Naive thymus-derived CD4-positive, alpha-beta T cell (primary cell): Measurements from ENCODE around the gene RBFOX2. TPM values are rescaled to one million over a fixed set of nuclear protein-coding genes. Genes with fewer than 3 reads are reported as not detected.
"Not testable (repeated sequence)": the region's sequence is repeated elsewhere in the genome, so short reads cannot be mapped to it uniquely, and the experiment has no call there.

Experiments
- ATAC-seq: fragments of 150-1000 bp; cut with Tn5 transposase; 2 replicates; pipeline ENCODE4 v1.10.0; 2021; ENCODE audit warnings: mild to moderate bottlenecking, moderate library complexity
- CTCF ChIA-PET: fragments of 350-600 bp; sonication (Branson Sonifier 250); formaldehyde crosslinking; loops from one replicate; lab custom pipeline; 2021; ENCODE audit warnings: antibody characterized with exemption; lab: Charles Lee
- POLR2A ChIA-PET: fragments of 350-600 bp; sonication (Branson Sonifier 250); formaldehyde crosslinking; loops from one replicate; lab custom pipeline; 2021; ENCODE audit warnings: antibody characterized with exemption, inconsistent platforms; lab: Charles Lee
- DNase-seq, 9 donors: peaks; one replicate each; pipeline versions ENCODE4 v3.0.0 to v3.0.0-alpha.2; 2020 to 2022; ENCODE audit warnings: mixed read lengths in 1 of 9
- H3K27ac ChIP-seq: one replicate; pipeline ENCODE4 v1.7.0; 2013; ENCODE audit warnings: mild to moderate bottlenecking, low read depth, low read length, moderate library complexity
- H3K27me3 ChIP-seq, 2 donors: one replicate each; pipeline ENCODE4 v1.7.0; 2013; ENCODE audit warnings: low read length in 2 of 2, mild to moderate bottlenecking in 2 of 2, moderate library complexity in 2 of 2; ENCODE audit not compliant: control insufficient read depth in 2 of 2, insufficient read depth in 2 of 2
- H3K36me3 ChIP-seq, 3 experiments: 1 replicate in 2 of 3; 2 replicates in 1 of 3; pipeline ENCODE4 v1.7.0; 2013; ENCODE audit warnings: low read length in 3 of 3, mild to moderate bottlenecking in 3 of 3, moderate library complexity in 1 of 3; ENCODE audit not compliant: insufficient read depth in 3 of 3, control insufficient read depth in 2 of 3
- H3K4me1 ChIP-seq, 2 donors: one replicate each; pipeline ENCODE4 v1.7.0; 2013; ENCODE audit warnings: low read length in 2 of 2, mild to moderate bottlenecking in 2 of 2, moderate library complexity in 1 of 2; ENCODE audit not compliant: control insufficient read depth in 2 of 2, insufficient read depth in 2 of 2
- H3K4me3 ChIP-seq: 2 replicates; pipeline ENCODE4 v1.7.0; 2013; ENCODE audit warnings: mild to moderate bottlenecking, low read length
- H3K9me3 ChIP-seq, 3 experiments: 1 replicate in 2 of 3; 2 replicates in 1 of 3; pipeline ENCODE4 v1.7.0; 2013; ENCODE audit warnings: low read length in 3 of 3; ENCODE audit not compliant: control insufficient read depth in 2 of 3
- H3K27ac Mint-ChIP-seq, 9 donors: one replicate each; pipeline ENCODE4 v1.8.0; 2020 to 2022; ENCODE audit warnings: mixed read lengths in 9 of 9, mild to moderate bottlenecking in 8 of 9, moderate library complexity in 5 of 9, inconsistent platforms in 2 of 9
- H3K27me3 Mint-ChIP-seq, 5 donors: one replicate each; pipeline ENCODE4 v1.8.0; 2021 to 2022; ENCODE audit warnings: mixed read lengths in 5 of 5, mild to moderate bottlenecking in 1 of 5
- H3K36me3 Mint-ChIP-seq, 5 donors: one replicate each; pipeline ENCODE4 v1.8.0; 2020 to 2022; ENCODE audit warnings: mixed read lengths in 5 of 5, mild to moderate bottlenecking in 3 of 5, inconsistent platforms in 1 of 5
- H3K4me1 Mint-ChIP-seq, 7 donors: one replicate each; pipeline ENCODE4 v1.8.0; 2020 to 2022; ENCODE audit warnings: mixed read lengths in 7 of 7, mild to moderate bottlenecking in 3 of 7, inconsistent platforms in 1 of 7
- H3K4me3 Mint-ChIP-seq, 10 donors: one replicate each; pipeline ENCODE4 v1.8.0; 2020 to 2022; ENCODE audit warnings: mild to moderate bottlenecking in 10 of 10, mixed read lengths in 10 of 10, moderate library complexity in 6 of 10, inconsistent platforms in 2 of 10
- H3K9me3 Mint-ChIP-seq, 11 donors: one replicate each; pipeline ENCODE4 v1.8.0; 2020 to 2022; ENCODE audit warnings: mixed read lengths in 11 of 11, mild to moderate bottlenecking in 4 of 11, inconsistent platforms in 1 of 11, moderate library complexity in 1 of 11
- intact Hi-C, 2 donors: fragments of 100-400 bp; cut with micrococcal nuclease; formaldehyde crosslinking; loops; one replicate each; pipeline ENCODE4 v1.15.1; 2023
- polyA plus RNA-seq, 2 donors: library from polyadenylated mRNA; unstranded; fragments of 300-500 nt; fragmentation: Illumina TruSeq; gene quantifications; one replicate each; pipeline ENCODE4 v1.2.3, GENCODE V29; 2021
- total RNA-seq, 6 experiments: library from RNA in 5 of 6; stranded (reverse) in 5 of 6; gene quantifications; 1 replicate in 5 of 6; 2 replicates in 1 of 6; pipeline ENCODE4 v1.2.3 and lab custom pipeline; 2021 to 2026

RBFOX2 gene
- total and polyA plus RNA-seq, 7 experiments from 2014 or later: 0.39 to 1.7 (median 1.1) TPM

DNA sequence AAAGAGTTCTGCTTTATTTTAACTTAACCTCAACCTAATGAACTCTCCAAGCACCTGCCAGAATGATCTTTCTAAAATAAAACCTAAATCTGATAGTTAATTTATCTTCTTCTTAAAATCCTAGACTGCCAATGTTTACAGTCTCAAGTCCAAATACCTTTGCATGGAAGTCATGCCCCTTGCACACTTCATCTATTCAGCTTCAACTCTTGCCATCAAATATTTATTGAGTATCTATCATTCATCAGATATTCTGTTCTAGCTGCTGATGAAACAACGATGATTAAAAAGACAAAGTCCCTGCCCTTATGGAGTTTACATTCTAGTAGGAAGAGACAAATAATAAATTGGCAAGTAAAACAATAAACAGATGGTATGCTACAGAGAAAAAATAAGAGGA, 209.2 kb downstream of the RBFOX2 start:
- H3K4me1 Mint-ChIP-seq: peaks cover 0 to 7% (median 0%) of the 10 kb centered on the region in 7 donors
- no peak for DNase-seq
- CTCF ChIA-PET: no interaction called here
- H3K4me3 Mint-ChIP-seq: no peak overlapping the region
- Histone ChIP-seq H3K27ac (no peak overlapping the region), H3K9me3 (no peaks in the 10 kb centered on the region), H3K27me3 (no peaks in the 10 kb centered on the region), H3K4me1 (no peaks in the 10 kb centered on the region), H3K4me3 (no peak overlapping the region), H3K36me3 (no peaks in the 10 kb centered on the region)
- intact Hi-C loops: no loop called here
- no peak overlapping the region for H3K27ac Mint-ChIP-seq
- ATAC-seq: no peak
- H3K27me3 Mint-ChIP-seq: peaks cover 0 to 13% (median 0%) of the 10 kb centered on the region in 5 donors
- no peaks in the 10 kb centered on the region for H3K36me3 Mint-ChIP-seq
- POLR2A ChIA-PET: interaction anchor here (1.2 kb wide), 1 partner anchor 10 kb away, joined by 3 read pairs; no protein-coding TSS in a partner anchor
- peaks cover 0 to 1% (median 0%) of the 10 kb centered on the region in 11 donors for H3K9me3 Mint-ChIP-seq

- Histone ChIP-seq H3K9me3 (no peaks in the 10 kb centered on the region), H3K27me3 (no peaks in the 10 kb centered on the region), H3K27ac (no peak overlapping the region), H3K36me3 (no peaks in the 10 kb centered on the region), H3K4me3 (no peak overlapping the region), H3K4me1 (no peaks in the 10 kb centered on the region)
- no peak for ATAC-seq
- Mint-ChIP-seq H3K4me3 (no peak overlapping the region), H3K36me3 (no peaks in the 10 kb centered on the region), H3K4me1 (peaks cover 0 to 7% (median 0%) of the 10 kb centered on the region in 7 donors), H3K27ac (no peak overlapping the region), H3K9me3 (peaks cover 0 to 1% (median 0%) of the 10 kb centered on the region in 11 donors), H3K27me3 (peaks cover 0 to 11% (median 0%) of the 10 kb centered on the region in 5 donors)
- POLR2A ChIA-PET: no interaction called here
- intact Hi-C loops: no loop called here
- no peak for DNase-seq
- CTCF ChIA-PET: no interaction called here
These were observed 209.7 kb downstream of the RBFOX2 start for GRCh38 chr22:35818897-35819296.

- Mint-ChIP-seq H3K27me3 (no peaks in the 10 kb centered on the region), H3K27ac (no peak overlapping the region), H3K4me3 (no peak overlapping the region), H3K36me3 (peaks cover 0 to 13% (median 9%) of the 10 kb centered on the region in 5 donors), H3K9me3 (peaks cover 0 to 11% (median 4%) of the 10 kb centered on the region in 11 donors), H3K4me1 (no peaks in the 10 kb centered on the region)
- Histone ChIP-seq H3K27ac (no peak overlapping the region), H3K9me3 (no peaks in the 10 kb centered on the region), H3K27me3 (no peaks in the 10 kb centered on the region), H3K36me3 (no peaks in the 10 kb centered on the region), H3K4me3 (no peak overlapping the region), H3K4me1 (no peaks in the 10 kb centered on the region)
- ATAC-seq (no peak), DNase-seq (no peak)
- POLR2A ChIA-PET: no interaction called here
- CTCF ChIA-PET: no interaction called here
- intact Hi-C loops: no loop called here
These were observed 216.0 kb downstream of the RBFOX2 start for GRCh38 chr22:35812600-35812999.

- no peaks in the 10 kb centered on the region for H3K4me1 Mint-ChIP-seq
- Histone ChIP-seq H3K4me1 (no peaks in the 10 kb centered on the region), H3K36me3 (no peaks in the 10 kb centered on the region), H3K4me3 (no peak overlapping the region), H3K9me3 (no peaks in the 10 kb centered on the region), H3K27ac (no peak overlapping the region), H3K27me3 (no peaks in the 10 kb centered on the region)
- no peak overlapping the region for H3K4me3 Mint-ChIP-seq
- peaks cover 0 to 13% (median 9%) of the 10 kb centered on the region in 5 donors for H3K36me3 Mint-ChIP-seq
- DNase-seq: no peak
- no peaks in the 10 kb centered on the region for H3K27me3 Mint-ChIP-seq
- ATAC-seq: no peak
- no peak overlapping the region for H3K27ac Mint-ChIP-seq
- peaks cover 0 to 11% (median 4%) of the 10 kb centered on the region in 11 donors for H3K9me3 Mint-ChIP-seq
- POLR2A ChIA-PET: no interaction called here
- CTCF ChIA-PET: no interaction called here
- intact Hi-C loops: no loop called here
These were observed 217.0 kb downstream of the RBFOX2 start for GRCh38 chr22:35811670-35812069.

DNA sequence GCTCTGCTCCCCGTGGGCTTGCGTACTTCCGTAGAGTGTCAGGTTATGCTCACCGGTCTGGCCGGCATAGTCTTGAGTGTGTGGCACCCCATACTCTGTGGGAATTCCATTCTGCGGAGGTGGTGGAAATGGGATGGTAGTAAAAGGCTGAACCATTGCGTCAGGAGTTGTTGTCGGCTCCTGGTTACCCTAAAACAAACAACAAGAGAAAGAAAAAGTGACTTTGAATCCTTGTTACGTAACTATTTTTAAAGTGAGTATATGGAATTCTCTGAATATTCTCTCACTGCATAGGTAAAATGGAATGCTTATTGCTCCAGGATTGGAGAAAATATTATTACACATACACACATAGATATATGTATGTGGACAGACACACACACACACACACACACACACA, 218.8 kb downstream of the RBFOX2 start:
- no peaks in the 10 kb centered on the region for H3K4me1 Mint-ChIP-seq
- CTCF ChIA-PET: no interaction called here

DNA sequence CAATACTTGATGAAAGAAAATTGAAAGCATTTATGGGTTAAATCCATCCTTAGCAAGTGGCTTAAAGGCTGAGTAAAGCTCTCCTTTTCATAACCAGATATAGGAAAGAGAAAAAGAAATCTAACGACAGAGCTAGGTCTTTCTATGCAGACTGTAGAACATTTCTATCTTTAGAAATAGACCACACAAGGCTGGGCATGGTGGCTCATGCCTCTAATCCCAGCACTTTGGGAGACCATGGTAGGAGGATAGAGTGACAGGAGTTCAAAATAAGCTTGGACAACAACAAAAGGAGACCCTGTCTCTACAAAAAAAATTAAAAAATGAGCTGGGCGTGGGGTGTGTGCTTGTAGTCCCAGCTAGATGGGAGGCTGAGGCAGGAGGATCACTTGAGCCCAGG, 220.2 kb downstream of the RBFOX2 start:
- no peaks in the 10 kb centered on the region for H3K4me1 ChIP-seq
- H3K27me3 ChIP-seq: no peaks in the 10 kb centered on the region
- no peaks in the 10 kb centered on the region for H3K4me1 Mint-ChIP-seq
- H3K36me3 ChIP-seq: no peaks in the 10 kb centered on the region
- ATAC-seq (no peak), DNase-seq (no peak)
- peaks cover 0 to 23% (median 4%) of the 10 kb centered on the region in 11 donors for H3K9me3 Mint-ChIP-seq
- no peak overlapping the region for H3K27ac ChIP-seq
- H3K27me3 Mint-ChIP-seq: no peaks in the 10 kb centered on the region
- intact Hi-C loops: no loop called here
- H3K4me3 ChIP-seq: no peak overlapping the region
- CTCF ChIA-PET: no interaction called here
- no peak overlapping the region for H3K4me3 Mint-ChIP-seq
- POLR2A ChIA-PET: no interaction called here
- peaks cover 0 to 19% (median 12%) of the 10 kb centered on the region in 5 donors for H3K36me3 Mint-ChIP-seq
- H3K27ac Mint-ChIP-seq: no peak overlapping the region
- H3K9me3 ChIP-seq: no peaks in the 10 kb centered on the region

More for the DNA sequence above, 218.8 kb downstream of the RBFOX2 start:
- no peaks in the 10 kb centered on the region for H3K9me3 ChIP-seq
- DNase-seq (no peak), ATAC-seq (no peak)
- H3K4me1 ChIP-seq: no peaks in the 10 kb centered on the region
- H3K27me3 Mint-ChIP-seq: no peaks in the 10 kb centered on the region
- POLR2A ChIA-PET: interaction anchor here (1.0 kb wide), 1 partner anchor 10 kb away, joined by 3 read pairs; no protein-coding TSS in a partner anchor
- no peaks in the 10 kb centered on the region for H3K36me3 ChIP-seq
- no peak overlapping the region for H3K27ac Mint-ChIP-seq
- no peak overlapping the region for H3K4me3 Mint-ChIP-seq
- H3K27ac ChIP-seq: no peak overlapping the region
- no peaks in the 10 kb centered on the region for H3K27me3 ChIP-seq
- no peak overlapping the region for H3K4me3 ChIP-seq
- H3K36me3 Mint-ChIP-seq: peaks cover 0 to 13% (median 9%) of the 10 kb centered on the region in 5 donors
- peaks cover 0 to 11% (median 4%) of the 10 kb centered on the region in 11 donors for H3K9me3 Mint-ChIP-seq
- intact Hi-C loops: no loop called here

- H3K27me3 ChIP-seq, H3K27ac ChIP-seq, DNase-seq, intact Hi-C loops, H3K4me1 Mint-ChIP-seq, H3K4me1 ChIP-seq, H3K4me3 ChIP-seq, CTCF ChIA-PET, H3K36me3 ChIP-seq, POLR2A ChIA-PET, H3K27ac Mint-ChIP-seq, H3K27me3 Mint-ChIP-seq, H3K4me3 Mint-ChIP-seq, ATAC-seq, H3K9me3 ChIP-seq: not testable (repeated sequence)
- Mint-ChIP-seq H3K36me3 (peaks cover 0 to 20% (median 12%) of the 10 kb centered on the region in 5 donors), H3K9me3 (peaks cover 0 to 16% (median 4%) of the 10 kb centered on the region in 11 donors)
These were observed 222.0 kb downstream of the RBFOX2 start for GRCh38 chr22:35806668-35807067.
